A673 (cell line): Measurements from ENCODE around the gene APEH.

Experiments
- CTCF ChIP-seq: fragments of 300-800, 200-600 bp; sonication (generic); conservative IDR thresholded peaks from 2 replicates; pipeline ENCODE4 v1.5.1; 2017; ENCODE audit warnings: low read depth, mild to moderate bottlenecking, antibody characterized with exemption, low read length, moderate library complexity, mixed read lengths
- EZH2 ChIP-seq: fragments of 200-600 bp; sonication (generic); IDR thresholded peaks from 2 replicates; pipeline ENCODE4 v1.6.1; 2017; ENCODE audit warnings: borderline replicate concordance, low read depth, mild to moderate bottlenecking, mixed read lengths, antibody characterized with exemption, low read length; ENCODE audit not compliant: poor library complexity, severe bottlenecking

- no peak for TF ChIP-seq CTCF
- TF ChIP-seq EZH2: no peak
Measured at GRCh38 chr3:49630784-49631183, 43.4 kb upstream of the APEH start.
